ENCODE measurements around the gene C1D. TPM values are rescaled to one million over a fixed set of nuclear protein-coding genes. Genes with fewer than 3 reads are reported as not detected.
A peak's percentile ranks its signal among the peaks of the same experiment; 100 is the strongest.

C1D gene
- total and polyA plus RNA-seq, 2 experiments from 2014 or later: 39.2 to 61.3 TPM

DNA sequence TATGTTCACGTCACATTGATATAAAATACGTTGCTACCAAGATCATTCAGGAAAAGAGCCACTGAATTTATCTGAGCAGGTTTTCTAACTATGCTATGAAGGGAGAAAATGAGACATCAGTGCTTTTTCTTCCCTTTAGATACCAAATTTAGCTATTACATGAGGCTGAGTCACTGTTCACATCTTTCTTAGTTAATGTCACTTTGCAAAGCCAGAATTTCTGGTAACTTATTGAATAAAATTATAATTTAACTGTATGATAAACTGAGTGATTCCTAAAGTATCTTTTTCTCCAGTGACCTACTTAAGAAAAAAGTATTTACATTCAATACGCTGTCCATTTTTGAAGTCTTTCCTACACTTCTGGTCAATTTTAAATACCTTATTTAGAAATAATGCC lies 22.7 kb downstream of the C1D start:
- H3K9me3 ChIP-seq (ENCODE audit: low read depth): no peaks in the 10 kb centered on the region
- H3K4me3 ChIP-seq: no peak overlapping the region
- no peak overlapping the region for H3K27ac ChIP-seq
- H3K4me1 ChIP-seq (ENCODE audit: low read depth): no peaks in the 10 kb centered on the region
- H3K27me3 ChIP-seq: no peaks in the 10 kb centered on the region
- TF ChIP-seq, protein P1, sequence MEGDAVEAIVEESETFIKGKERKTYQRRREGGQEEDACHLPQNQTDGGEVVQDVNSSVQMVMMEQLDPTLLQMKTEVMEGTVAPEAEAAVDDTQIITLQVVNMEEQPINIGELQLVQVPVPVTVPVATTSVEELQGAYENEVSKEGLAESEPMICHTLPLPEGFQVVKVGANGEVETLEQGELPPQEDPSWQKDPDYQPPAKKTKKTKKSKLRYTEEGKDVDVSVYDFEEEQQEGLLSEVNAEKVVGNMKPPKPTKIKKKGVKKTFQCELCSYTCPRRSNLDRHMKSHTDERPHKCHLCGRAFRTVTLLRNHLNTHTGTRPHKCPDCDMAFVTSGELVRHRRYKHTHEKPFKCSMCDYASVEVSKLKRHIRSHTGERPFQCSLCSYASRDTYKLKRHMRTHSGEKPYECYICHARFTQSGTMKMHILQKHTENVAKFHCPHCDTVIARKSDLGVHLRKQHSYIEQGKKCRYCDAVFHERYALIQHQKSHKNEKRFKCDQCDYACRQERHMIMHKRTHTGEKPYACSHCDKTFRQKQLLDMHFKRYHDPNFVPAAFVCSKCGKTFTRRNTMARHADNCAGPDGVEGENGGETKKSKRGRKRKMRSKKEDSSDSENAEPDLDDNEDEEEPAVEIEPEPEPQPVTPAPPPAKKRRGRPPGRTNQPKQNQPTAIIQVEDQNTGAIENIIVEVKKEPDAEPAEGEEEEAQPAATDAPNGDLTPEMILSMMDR (IDR thresholded peaks at IDR 0.05; ENCODE audit: low read depth, low read length): no peak
- no peak for DNase-seq (ENCODE audit: low read depth in 1 of 2, low spot score in 1 of 2)
- H3K36me3 ChIP-seq: peaks cover 4% of the 10 kb centered on the region

DNA sequence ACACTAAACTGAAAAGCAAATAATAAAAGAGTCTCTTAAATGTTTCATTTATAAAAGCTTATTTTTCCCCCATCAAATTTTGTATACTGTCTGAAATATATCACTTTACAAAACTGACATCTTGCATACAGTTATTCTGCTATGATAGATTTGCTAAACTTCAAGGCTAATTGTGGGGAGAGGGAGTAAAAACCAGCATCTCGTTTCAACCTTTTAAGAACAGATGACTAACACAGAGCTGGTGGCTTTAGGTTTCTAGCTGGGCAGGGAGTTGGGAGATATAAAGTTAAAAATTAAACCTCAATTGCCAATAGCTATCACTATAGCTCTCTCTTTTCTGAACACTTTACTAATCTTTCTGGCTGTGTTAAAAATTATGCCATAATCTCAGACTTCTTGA lies 23.5 kb downstream of the C1D start:
- Histone ChIP-seq H3K4me3 (no peak overlapping the region), H3K9me3 (ENCODE audit: low read depth) (no peaks in the 10 kb centered on the region), H3K27ac (no peak overlapping the region), H3K36me3 (peaks cover 4% of the 10 kb centered on the region), H3K4me1 (ENCODE audit: low read depth) (no peaks in the 10 kb centered on the region), H3K27me3 (no peaks in the 10 kb centered on the region)
- TF ChIP-seq, protein P1 (IDR thresholded peaks at IDR 0.05; ENCODE audit: low read depth, low read length): no peak
- DNase-seq (ENCODE audit: low read depth in 1 of 2, low spot score in 1 of 2): no peak

DNA sequence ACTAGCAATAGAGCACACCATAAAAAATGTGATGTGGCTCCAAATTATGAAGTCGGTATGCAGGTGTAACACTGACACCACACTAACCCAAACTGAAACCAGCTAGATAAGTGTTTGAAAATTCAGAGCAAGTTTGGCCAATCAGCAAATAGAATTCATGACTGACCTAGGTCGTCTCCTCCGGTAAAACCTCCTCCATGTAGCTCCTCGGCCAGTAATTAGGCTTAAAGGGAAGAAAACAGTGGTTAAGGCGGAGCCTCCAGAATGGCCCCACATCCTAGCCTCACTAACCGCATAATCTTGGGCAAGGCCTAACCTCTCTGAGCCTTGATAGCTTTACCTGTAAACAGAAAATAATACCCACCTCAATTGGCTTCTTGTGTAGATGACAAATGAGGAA lies 30.1 kb downstream of the C1D start:
- Histone ChIP-seq H3K36me3 (no peaks in the 10 kb centered on the region), H3K9me3 (ENCODE audit: low read depth) (no peaks in the 10 kb centered on the region), H3K27ac (no peak overlapping the region), H3K4me3 (no peak overlapping the region), H3K27me3 (no peaks in the 10 kb centered on the region), H3K4me1 (ENCODE audit: low read depth) (no peaks in the 10 kb centered on the region)
- TF ChIP-seq, protein P1 (IDR thresholded peaks at IDR 0.05; ENCODE audit: low read depth, low read length): no peak
- DNase-seq (ENCODE audit: low read depth in 1 of 2, low spot score in 1 of 2): no peak

DNA sequence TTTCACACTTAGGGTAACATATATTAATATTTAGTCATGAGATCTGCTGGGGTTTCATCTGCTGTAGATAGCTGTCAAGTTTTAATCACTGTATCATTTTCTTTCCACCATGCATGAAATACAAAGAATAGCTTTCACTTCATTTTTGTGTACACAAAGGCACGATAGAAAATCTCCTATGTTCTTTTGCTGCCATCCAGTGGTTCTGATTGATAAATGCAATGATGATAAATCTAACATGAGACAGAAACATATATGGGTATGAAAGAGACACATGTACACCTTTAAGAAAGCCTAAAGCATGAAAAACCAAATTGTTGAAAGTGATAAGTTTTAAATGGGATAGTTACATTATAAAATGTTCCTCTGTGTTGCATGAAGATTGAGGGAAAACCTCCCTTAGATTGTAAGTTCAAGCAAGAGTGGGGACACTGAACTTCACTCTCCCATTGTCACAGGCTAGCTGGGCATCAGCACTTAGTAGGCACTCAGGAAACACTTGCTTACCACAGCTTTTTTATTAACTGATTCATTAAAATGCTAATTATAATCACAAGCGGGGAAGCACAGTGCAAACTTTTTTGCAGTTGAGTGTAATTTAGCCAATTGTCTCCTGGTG lies 31.2 kb downstream of the C1D start:
- TF ChIP-seq, protein P1 (IDR thresholded peaks at IDR 0.05; ENCODE audit: low read depth, low read length): peak; percentile 61
- Histone ChIP-seq H3K27ac (no peak overlapping the region), H3K9me3 (ENCODE audit: low read depth) (no peaks in the 10 kb centered on the region), H3K4me1 (ENCODE audit: low read depth) (no peaks in the 10 kb centered on the region), H3K4me3 (no peak overlapping the region), H3K36me3 (no peaks in the 10 kb centered on the region), H3K27me3 (no peaks in the 10 kb centered on the region)
- DNase-seq (ENCODE audit: low read depth in 1 of 2, low spot score in 1 of 2): peak; percentile 60 to 72

DNA sequence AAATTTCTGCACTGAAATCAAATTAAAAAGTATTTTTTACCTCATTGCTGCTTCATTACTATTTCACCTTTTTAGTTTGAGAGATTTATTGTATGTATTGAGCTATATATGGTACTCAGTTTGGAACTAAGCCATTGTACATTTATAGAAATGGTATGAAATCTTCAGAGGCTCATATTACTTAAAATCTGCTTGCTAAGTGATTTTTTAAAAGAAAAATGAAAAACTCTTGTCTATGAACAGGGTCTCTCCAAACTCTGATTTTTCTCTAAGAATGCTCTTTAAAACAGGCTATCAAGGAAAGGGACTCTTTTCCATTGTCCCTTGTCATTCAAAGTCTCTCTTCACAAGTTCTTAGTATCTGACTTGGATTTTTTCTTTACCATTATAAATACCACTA lies 31.8 kb downstream of the C1D start:
- DNase-seq (ENCODE audit: low read depth in 1 of 2, low spot score in 1 of 2): no peak
- Histone ChIP-seq H3K27ac (no peak overlapping the region), H3K4me3 (no peak overlapping the region), H3K27me3 (no peaks in the 10 kb centered on the region), H3K4me1 (ENCODE audit: low read depth) (no peaks in the 10 kb centered on the region), H3K36me3 (no peaks in the 10 kb centered on the region), H3K9me3 (ENCODE audit: low read depth) (no peaks in the 10 kb centered on the region)
- TF ChIP-seq, protein P1 (IDR thresholded peaks at IDR 0.05; ENCODE audit: low read depth, low read length): no peak
